Measurements from ENCODE around the gene GRID1. TPM values are rescaled to one million over a fixed set of nuclear protein-coding genes. Genes with fewer than 3 reads are reported as not detected.

The GRID1 gene
- total RNA-seq, 1 donor from 2014 or later, result 0.68 TPM

GRCh38 chr10:85667638-85668233 lies 698.9 kb downstream of the GRID1 start:
- no peak for ATAC-seq

GRCh38 chr10:85666987-85667386 lies 699.6 kb downstream of the GRID1 start:
- no peak for ATAC-seq

GRCh38 chr10:85666102-85666501 lies 700.5 kb downstream of the GRID1 start:
- ATAC-seq, result no peak

- ATAC-seq, result no peak
These were observed 700.9 kb downstream of the GRID1 start for GRCh38 chr10:85665681-85666080.

- no peak for ATAC-seq
These were observed 701.5 kb downstream of the GRID1 start for GRCh38 chr10:85665078-85665477.

- ATAC-seq, result no peak
These were observed 705.5 kb downstream of the GRID1 start for GRCh38 chr10:85661123-85661522.

- ATAC-seq, result no peak
These were observed 707.3 kb downstream of the GRID1 start for GRCh38 chr10:85659331-85659730.

- no peak for ATAC-seq
These were observed 708.1 kb downstream of the GRID1 start for GRCh38 chr10:85658518-85658917.

GRCh38 chr10:85657476-85658113 lies 709.0 kb downstream of the GRID1 start:
- ATAC-seq, result no peak

- ATAC-seq, result no peak
These were observed 711.2 kb downstream of the GRID1 start for GRCh38 chr10:85655411-85655810.

- ATAC-seq, result no peak
These were observed 715.1 kb downstream of the GRID1 start for GRCh38 chr10:85651497-85651882.

GRCh38 chr10:85650791-85651496 lies 715.7 kb downstream of the GRID1 start:
- ATAC-seq, result no peak

GRCh38 chr10:85649461-85649860 lies 717.1 kb downstream of the GRID1 start:
- ATAC-seq, result no peak

- ATAC-seq, result no peak
These were observed 718.3 kb downstream of the GRID1 start for GRCh38 chr10:85648279-85648754.

GRCh38 chr10:85647741-85648140 lies 718.9 kb downstream of the GRID1 start:
- ATAC-seq, result no peak

- no peak for ATAC-seq
These were observed 720.5 kb downstream of the GRID1 start for GRCh38 chr10:85645926-85646711.

- ATAC-seq, result no peak
These were observed 721.5 kb downstream of the GRID1 start for GRCh38 chr10:85645053-85645452.

GRCh38 chr10:85643845-85644525 lies 722.6 kb downstream of the GRID1 start:
- peak; percentile 33 for ATAC-seq

- ATAC-seq, result no peak
These were observed 723.3 kb downstream of the GRID1 start for GRCh38 chr10:85643171-85643844.

GRCh38 chr10:85642421-85643170 lies 724.0 kb downstream of the GRID1 start:
- peak; percentile 88 for ATAC-seq

- ATAC-seq, result no peak
These were observed 724.5 kb downstream of the GRID1 start for GRCh38 chr10:85642082-85642420.
